HepG2 (cell line): ENCODE data around the gene KIF17. TPM values are rescaled to one million over a fixed set of nuclear protein-coding genes. Genes with fewer than 3 reads are reported as not detected.

Experiments used
- ATAC-seq: fragments of 200-7000 bp; cut with Tn5 transposase; 3 replicates; pipeline ENCODE4 v1.9.1; 2020; ENCODE audit warnings: mild to moderate bottlenecking, moderate library complexity
- BruUV-seq: library from RNA; stranded (reverse); fragments of 400-500 nt; replicated peaks from 2 replicates; lab custom pipeline; 2021; lab: Mats Ljungman, UMichigan
- CTCF ChIA-PET: fragments of 300-600 bp; formaldehyde crosslinking; extraction: SDS; loops from one replicate; lab custom pipeline; 2021; ENCODE audit warnings: low total read pairs, inconsistent platforms, low intra/inter-chr PET ratio; lab: Yijun Ruan, JAX
- POLR2A ChIA-PET: fragments of 350-600 bp; sonication (Branson Sonifier 250); formaldehyde crosslinking; loops from one replicate; lab custom pipeline; 2020; ENCODE audit warnings: antibody characterized with exemption, inconsistent platforms; lab: Yijun Ruan, JAX
- DNase-seq: peaks from one replicate; pipeline ENCODE4 v3.0.0-alpha.2; 2015; ENCODE audit warnings: low spot score
- FAIRE-seq: peaks from 3 replicates; lab custom pipeline; 2011; peaks lifted over from hg19 to GRCh38; lab: Jason Lieb, UNC
- H2AFZ ChIP-seq: one replicate; pipeline ENCODE4 v1.6.1; 2011; ENCODE audit warnings: low read length, inconsistent platforms
- H3K27ac ChIP-seq: fragments of 300-600 bp; 3 replicates; pipeline ENCODE4 v1.8.0; 2011; ENCODE audit warnings: mixed run types, mild to moderate bottlenecking, mixed read lengths, low read length, inconsistent platforms; ENCODE audit not compliant: insufficient read depth; ENCODE audit errors: extremely low read length
- H3K27me3 ChIP-seq, 2 experiments: fragments of 200-600 bp in 1 of 2; 2 replicates in 1 of 2; 3 replicates in 1 of 2; pipeline versions ENCODE4 v1.6.0 to v1.8.0; 2011; ENCODE audit warnings: low read length in 2 of 2, mild to moderate bottlenecking in 2 of 2, moderate library complexity in 2 of 2, inconsistent platforms in 1 of 2; ENCODE audit not compliant: insufficient read depth in 2 of 2, control insufficient read depth in 1 of 2
- H3K36me3 ChIP-seq, 2 experiments: fragments of 200-600 bp in 1 of 2; replicated peaks in 1 of 2; 2 replicates in 1 of 2; 3 replicates in 1 of 2; pipeline versions ENCODE4 v1.5.1 to v1.8.0; 2011; ENCODE audit warnings: low read length in 2 of 2, inconsistent platforms in 1 of 2; ENCODE audit not compliant: insufficient read depth in 2 of 2, control insufficient read depth in 1 of 2
- H3K4me1 ChIP-seq: 2 replicates; pipeline ENCODE4 v1.5.1; 2012; ENCODE audit warnings: low read length, inconsistent platforms; ENCODE audit not compliant: insufficient read depth
- H3K4me2 ChIP-seq: 2 replicates; pipeline ENCODE4 v1.6.0; 2011; ENCODE audit warnings: low read depth, low read length, inconsistent platforms
- H3K4me3 ChIP-seq, 3 experiments: fragments of 200-600 bp in 1 of 3; sonication (generic), shearing (Covaris generic) in 1 of 3; replicated peaks in 1 of 3; 2 replicates each; pipeline ENCODE4 v1.5.1; 2011 to 2016; ENCODE audit warnings: low read length in 3 of 3, inconsistent platforms in 2 of 3, low read depth in 2 of 3, mild to moderate bottlenecking in 2 of 3, control low read depth in 1 of 3, mixed read lengths in 1 of 3; ENCODE audit not compliant: insufficient read depth in 1 of 3
- H3K79me2 ChIP-seq: one replicate; pipeline ENCODE4 v1.6.1; 2011; ENCODE audit warnings: low read length, inconsistent platforms; ENCODE audit not compliant: insufficient read depth
- H3K9ac ChIP-seq: 2 replicates; pipeline ENCODE4 v1.6.0; 2011; ENCODE audit warnings: mild to moderate bottlenecking, low read depth, low read length, inconsistent platforms; ENCODE audit not compliant: insufficient read depth
- H3K9me3 ChIP-seq: 2 replicates; pipeline ENCODE4 v1.5.1; 2012; ENCODE audit warnings: mild to moderate bottlenecking, low read length
- H4K20me1 ChIP-seq: 2 replicates; pipeline ENCODE4 v1.6.0; 2011; ENCODE audit warnings: inconsistent platforms, mild to moderate bottlenecking, low read length, moderate library complexity; ENCODE audit not compliant: insufficient read depth
- HMGXB3 ChIP-seq: sonication (generic); formaldehyde crosslinking; IDR thresholded peaks from 2 replicates; pipeline ENCODE4 v1.4.0; 2020; ENCODE audit warnings: missing genetic modification reagents, borderline replicate concordance
- KLF6 ChIP-seq: IDR thresholded peaks from 2 replicates; pipeline ENCODE4 v1.8.0; 2016; ENCODE audit warnings: missing biosample characterization, missing genetic modification reagents
- MATR3 ChIP-seq: sonication (generic); formaldehyde crosslinking; IDR thresholded peaks from 2 replicates; pipeline ENCODE4 v1.4.0; 2020; ENCODE audit warnings: missing genetic modification reagents
- MAZ ChIP-seq, 2 experiments: sonication (generic) in 1 of 2; formaldehyde crosslinking in 1 of 2; IDR thresholded peaks; 2 replicates each; pipeline versions ENCODE4 v1.5.0 to v1.6.1; 2012 to 2020; ENCODE audit warnings: low read depth in 2 of 2, mild to moderate bottlenecking in 2 of 2, borderline replicate concordance in 1 of 2, improper control_type of control experiment in 1 of 2, low read length in 1 of 2, missing genetic modification reagents in 1 of 2, moderate library complexity in 1 of 2
- MTF1 ChIP-seq: sonication (generic); formaldehyde crosslinking; IDR thresholded peaks from 2 replicates; pipeline ENCODE4 v1.5.0; 2020; ENCODE audit warnings: missing genetic modification reagents
- RBFOX2 ChIP-seq: fragments of 200-400 bp; formaldehyde crosslinking; IDR thresholded peaks from 2 replicates; pipeline ENCODE4 v1.6.1; 2017; ENCODE audit warnings: low read depth, mild to moderate bottlenecking, low read length
- SALL1 ChIP-seq: sonication (generic); formaldehyde crosslinking; IDR thresholded peaks from 2 replicates; pipeline ENCODE4 v1.8.0; 2022; ENCODE audit warnings: mild to moderate bottlenecking, missing genetic modification reagents
- SAP130 ChIP-seq: IDR thresholded peaks from 2 replicates; pipeline ENCODE4 v1.6.1; 2016; ENCODE audit warnings: low read depth
- SRSF1 ChIP-seq: fragments of 200-400 bp; formaldehyde crosslinking; optimal IDR thresholded peaks from 2 replicates; pipeline ENCODE3; 2017; ENCODE audit warnings: mild to moderate bottlenecking, low read depth, low read length, moderate library complexity
- ZNF143 ChIP-seq: sonication (generic); formaldehyde crosslinking; IDR thresholded peaks from 2 replicates; pipeline ENCODE4 v1.4.0; 2020; ENCODE audit warnings: missing genetic modification reagents
- ZNF598 ChIP-seq: sonication (generic); formaldehyde crosslinking; IDR thresholded peaks from 2 replicates; pipeline ENCODE4 v1.5.1; 2020; ENCODE audit warnings: mild to moderate bottlenecking, missing genetic modification reagents, borderline replicate concordance
- ZNF670 ChIP-seq: sonication (generic); formaldehyde crosslinking; IDR thresholded peaks from 2 replicates; pipeline ENCODE4 v1.8.0; 2022; ENCODE audit warnings: mild to moderate bottlenecking, missing genetic modification reagents, borderline replicate concordance
- WGBS: methylation state at CpG from one replicate; pipeline ENCODE4 v1.1.6; 2017; ENCODE audit warnings: low lambda C conversion rate; 5-methylcytosine and 5-hydroxymethylcytosine counted together
- in situ Hi-C: cut with HindIII; loops from 2 replicates; pipeline ENCODE4 v1.10.0; 2017; ENCODE audit warnings: low pct_unique_long_range_greater_than_20kb; ENCODE audit not compliant: extremely low pct_ligation_motif_present
- intact Hi-C: fragments of 100-400 bp; cut with micrococcal nuclease; formaldehyde crosslinking; loops from one replicate; pipeline ENCODE4 v1.10.0; 2022; ENCODE audit not compliant: unreplicated experiment
- polyA plus RNA-seq, 8 experiments: library from polyadenylated mRNA; depleted of rRNA in 3 of 8; stranded (reverse) in 7 of 8; unstranded in 1 of 8; fragments of >200 nt; fragmentation: Illumina TruSeq in 4 of 8; extraction: Trizol in 4 of 8; gene quantifications; 2 replicates each; pipeline versions ENCODE4 v1.2.1 to v1.2.3, GENCODE V29; 2011 to 2016; ENCODE audit warnings: low read depth in 4 of 8, missing spikeins in 1 of 8, mixed read lengths in 1 of 8; ENCODE audit not compliant: insufficient read depth in 1 of 8
- total RNA-seq, 5 experiments: library from RNA; depleted of rRNA; stranded (reverse); fragments of >200 nt; fragmentation: Illumina TruSeq; extraction: Trizol; gene quantifications; 2 replicates each; pipeline ENCODE4 v1.2.3, GENCODE V29; 2016; ENCODE audit warnings: low read depth in 1 of 5
- TF ChIP-seq, protein P1 (sequence below): sonication (generic); formaldehyde crosslinking; IDR thresholded peaks from 2 replicates; pipeline ENCODE4 v1.5.1; 2020; ENCODE audit warnings: missing genetic modification reagents, mild to moderate bottlenecking, borderline replicate concordance
- TF ChIP-seq, protein P2 (sequence below): sonication (generic); formaldehyde crosslinking; IDR thresholded peaks from 2 replicates; pipeline ENCODE4 v1.4.0; 2020; ENCODE audit warnings: missing genetic modification reagents, borderline replicate concordance

Gene KIF17
- total and polyA plus RNA-seq, 2 of the 13 experiments (the other 11 are each of a cell fraction or from before 2014, with no cell fraction given): 0.24 to 0.44 TPM

- ChIA-PET CTCF (no interaction called here), POLR2A (interaction anchor here (0.6 to 2.9 kb wide), 13 partner anchors 9 to 1392 kb away, joined by 3 to 24 read pairs (median 4); partner anchors contain the start of genes CDC42, FAM43B, HP1BP3 and PINK1)
- H3K27me3 ChIP-seq: no peaks in the 10 kb centered on the region; a peak in 1 of 5 replicates
- intact Hi-C loops (no loop called here), in situ Hi-C loops (no loop called here)
- ATAC-seq (no peak), DNase-seq (no peak), FAIRE-seq (no peak)
- H3K9ac ChIP-seq: peak overlapping the region; percentile 85
- peak overlapping the region; percentile 76 to 98 (median 89) for H3K4me3 ChIP-seq
- peaks cover 18 to 31% of the 10 kb centered on the region in 2 experiments for H3K36me3 ChIP-seq
- whole genome bisulfite sequencing: 0% methylated on average over 16 of the region's 20 CpGs
- peaks cover 48% of the 10 kb centered on the region for H3K79me2 ChIP-seq
- H4K20me1 ChIP-seq: no peaks in the 10 kb centered on the region
- H3K4me2 ChIP-seq: peak overlapping the region; percentile 65
- no peak overlapping the region for H2AFZ ChIP-seq
- peak overlapping the region; percentile 39 for H3K27ac ChIP-seq
- peaks cover 47% of the 10 kb centered on the region for H3K4me1 ChIP-seq
- no peaks in the 10 kb centered on the region for H3K9me3 ChIP-seq
- BruUV-seq: TSS peak; percentile 66
- TF ChIP-seq, protein P1, sequence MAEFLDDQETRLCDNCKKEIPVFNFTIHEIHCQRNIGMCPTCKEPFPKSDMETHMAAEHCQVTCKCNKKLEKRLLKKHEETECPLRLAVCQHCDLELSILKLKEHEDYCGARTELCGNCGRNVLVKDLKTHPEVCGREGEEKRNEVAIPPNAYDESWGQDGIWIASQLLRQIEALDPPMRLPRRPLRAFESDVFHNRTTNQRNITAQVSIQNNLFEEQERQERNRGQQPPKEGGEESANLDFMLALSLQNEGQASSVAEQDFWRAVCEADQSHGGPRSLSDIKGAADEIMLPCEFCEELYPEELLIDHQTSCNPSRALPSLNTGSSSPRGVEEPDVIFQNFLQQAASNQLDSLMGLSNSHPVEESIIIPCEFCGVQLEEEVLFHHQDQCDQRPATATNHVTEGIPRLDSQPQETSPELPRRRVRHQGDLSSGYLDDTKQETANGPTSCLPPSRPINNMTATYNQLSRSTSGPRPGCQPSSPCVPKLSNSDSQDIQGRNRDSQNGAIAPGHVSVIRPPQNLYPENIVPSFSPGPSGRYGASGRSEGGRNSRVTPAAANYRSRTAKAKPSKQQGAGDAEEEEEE (CRISPR knock-in tag): no peak
- TF ChIP-seq ZNF598 (CRISPR knock-in tag): no peak
- TF ChIP-seq KLF6 (CRISPR knock-in tag): 0 out of 2 replicates have a peak, but pooled peaks have one; percentile 7
- TF ChIP-seq SRSF1: peak; percentile 7
- TF ChIP-seq RBFOX2: no peak
- TF ChIP-seq, protein P2, sequence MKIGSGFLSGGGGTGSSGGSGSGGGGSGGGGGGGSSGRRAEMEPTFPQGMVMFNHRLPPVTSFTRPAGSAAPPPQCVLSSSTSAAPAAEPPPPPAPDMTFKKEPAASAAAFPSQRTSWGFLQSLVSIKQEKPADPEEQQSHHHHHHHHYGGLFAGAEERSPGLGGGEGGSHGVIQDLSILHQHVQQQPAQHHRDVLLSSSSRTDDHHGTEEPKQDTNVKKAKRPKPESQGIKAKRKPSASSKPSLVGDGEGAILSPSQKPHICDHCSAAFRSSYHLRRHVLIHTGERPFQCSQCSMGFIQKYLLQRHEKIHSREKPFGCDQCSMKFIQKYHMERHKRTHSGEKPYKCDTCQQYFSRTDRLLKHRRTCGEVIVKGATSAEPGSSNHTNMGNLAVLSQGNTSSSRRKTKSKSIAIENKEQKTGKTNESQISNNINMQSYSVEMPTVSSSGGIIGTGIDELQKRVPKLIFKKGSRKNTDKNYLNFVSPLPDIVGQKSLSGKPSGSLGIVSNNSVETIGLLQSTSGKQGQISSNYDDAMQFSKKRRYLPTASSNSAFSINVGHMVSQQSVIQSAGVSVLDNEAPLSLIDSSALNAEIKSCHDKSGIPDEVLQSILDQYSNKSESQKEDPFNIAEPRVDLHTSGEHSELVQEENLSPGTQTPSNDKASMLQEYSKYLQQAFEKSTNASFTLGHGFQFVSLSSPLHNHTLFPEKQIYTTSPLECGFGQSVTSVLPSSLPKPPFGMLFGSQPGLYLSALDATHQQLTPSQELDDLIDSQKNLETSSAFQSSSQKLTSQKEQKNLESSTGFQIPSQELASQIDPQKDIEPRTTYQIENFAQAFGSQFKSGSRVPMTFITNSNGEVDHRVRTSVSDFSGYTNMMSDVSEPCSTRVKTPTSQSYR (CRISPR knock-in tag): 0 out of 2 replicates have a peak, but pooled peaks have one; percentile 5
- TF ChIP-seq SAP130 (CRISPR knock-in tag): no peak
- TF ChIP-seq ZNF143: peak; percentile 28; the same call in 1 of the 2 replicates
- no peak for TF ChIP-seq MTF1 (CRISPR knock-in tag)
- TF ChIP-seq ZNF670 (CRISPR knock-in tag): no peak
- TF ChIP-seq MATR3 (CRISPR knock-in tag): no peak
- TF ChIP-seq HMGXB3 (CRISPR knock-in tag): peak; percentile 1; the same call in 1 of the 2 replicates
- TF ChIP-seq SALL1: no peak
- TF ChIP-seq MAZ (IDR thresholded peaks at IDR 0.05; ENCODE audit: borderline replicate concordance, low read depth, low read length): no peak
- TF ChIP-seq MAZ (CRISPR knock-in tag; IDR thresholded peaks at IDR 0.05; ENCODE audit: low read depth): peak; percentile 3; the same call in 1 of the 2 replicates
Observed at GRCh38 chr1:20660847-20661206, 57.0 kb downstream of the KIF17 start.
